ENCODE results near the gene KLHL24.
"Not testable (repeated sequence)": the region's sequence is repeated elsewhere in the genome, so short reads cannot be mapped to it uniquely, and the experiment has no call there.

- TF ChIP-seq CTCF (IDR thresholded peaks at IDR 0.05 in 4 of 5, conservative IDR thresholded peaks at IDR 0.05 in 1 of 5); POLR2A (IDR thresholded peaks at IDR 0.05): not testable (repeated sequence)
These were observed 5.2 kb downstream of the KLHL24 start for GRCh38 chr3:183640635-183641034.
